Ureter (tissue), 1 donor: ENCODE results near the gene LRRC4. TPM values are rescaled to one million over a fixed set of nuclear protein-coding genes. Genes with fewer than 3 reads are reported as not detected.

Experiments
- DNase-seq: peaks from one replicate; pipeline ENCODE4 v3.0.0-alpha.2; 2020; ENCODE audit warnings: low spot score
- total RNA-seq: library from RNA; stranded (reverse); gene quantifications from one replicate; pipeline ENCODE4 v1.2.4, GENCODE V29; 2023
- donor health status: DM: yes; HTN: yes; CAD: no.

The LRRC4 gene
- total RNA-seq, 1 donor from 2014 or later, result 1.3 TPM

DNA sequence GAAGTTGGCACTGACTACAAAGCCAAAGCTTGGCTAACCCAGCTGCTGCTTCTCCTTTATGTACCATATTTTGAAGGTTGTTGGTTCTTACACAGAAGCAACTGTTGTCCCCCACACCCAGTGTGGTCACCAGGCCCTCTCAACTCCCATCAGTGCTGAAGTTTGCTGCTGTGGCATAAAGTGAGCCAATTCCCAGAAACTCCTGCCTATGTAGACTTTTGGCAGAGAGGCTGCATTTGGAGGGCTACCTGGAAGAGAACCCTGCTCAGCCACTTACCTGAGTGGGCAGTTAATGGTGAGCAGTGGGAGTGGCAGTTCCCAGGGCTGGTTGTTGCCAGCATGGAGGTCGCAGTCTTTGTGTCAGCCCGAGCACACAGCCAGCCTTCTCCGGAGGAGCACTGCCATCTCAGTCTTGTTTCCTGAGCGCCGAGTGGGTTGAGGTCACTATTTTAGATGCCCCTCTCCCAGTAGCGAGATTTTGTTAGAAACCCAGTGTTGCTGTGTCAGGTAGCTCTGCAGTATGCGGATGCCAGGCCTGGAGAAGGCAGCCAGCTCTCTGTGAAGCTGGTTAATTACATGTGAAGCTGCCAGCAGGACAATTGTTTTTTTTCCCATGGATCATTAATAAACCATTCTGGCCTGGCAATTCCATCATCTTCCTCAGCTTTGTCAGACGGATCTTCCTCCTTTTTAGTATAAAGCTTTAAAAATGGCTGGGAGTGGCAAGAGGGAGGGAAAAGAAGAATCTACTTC, 24.5 kb downstream of the LRRC4 start:
- DNase-seq, result no peak

DNA sequence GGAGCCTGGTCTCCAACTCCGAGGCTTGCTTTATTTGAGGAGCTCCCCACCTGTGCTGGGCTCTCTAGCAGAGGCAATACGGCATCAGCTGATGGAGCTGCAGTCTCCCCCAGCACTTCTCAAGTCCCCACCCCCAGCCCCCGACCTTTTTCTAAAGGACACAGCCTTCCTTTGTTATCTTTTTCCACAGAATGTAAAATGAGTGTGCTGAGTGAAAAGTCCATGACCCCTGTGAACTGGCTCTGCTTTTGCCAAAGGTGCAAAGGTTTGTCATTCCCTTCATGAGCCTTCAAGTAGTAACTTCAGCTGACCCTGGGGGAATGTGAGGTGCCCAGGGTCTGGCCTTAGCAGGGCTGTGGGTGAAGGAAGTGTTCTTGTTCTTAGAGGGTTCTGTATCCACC, 25.5 kb downstream of the LRRC4 start:
- DNase-seq, result no peak

DNA sequence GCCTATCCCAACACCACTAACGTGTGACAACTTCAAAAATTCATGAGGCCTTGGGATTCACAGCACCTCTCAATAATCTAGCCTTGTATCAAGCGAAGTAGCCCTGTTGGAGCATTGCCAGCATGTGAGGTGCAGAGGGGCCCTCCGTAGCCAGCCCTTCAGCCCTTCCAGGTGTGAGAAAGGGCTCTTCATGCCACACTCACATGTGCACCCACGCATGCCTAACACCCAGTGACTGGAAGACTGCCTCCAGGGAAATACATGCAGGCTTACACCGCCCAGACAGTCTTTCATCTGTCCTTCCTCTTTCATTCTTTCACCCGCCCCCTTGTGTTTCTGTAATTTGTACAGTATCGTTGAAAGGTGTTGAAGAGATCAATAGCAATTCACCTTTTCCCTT, 26.1 kb downstream of the LRRC4 start:
- DNase-seq, result no peak

DNA sequence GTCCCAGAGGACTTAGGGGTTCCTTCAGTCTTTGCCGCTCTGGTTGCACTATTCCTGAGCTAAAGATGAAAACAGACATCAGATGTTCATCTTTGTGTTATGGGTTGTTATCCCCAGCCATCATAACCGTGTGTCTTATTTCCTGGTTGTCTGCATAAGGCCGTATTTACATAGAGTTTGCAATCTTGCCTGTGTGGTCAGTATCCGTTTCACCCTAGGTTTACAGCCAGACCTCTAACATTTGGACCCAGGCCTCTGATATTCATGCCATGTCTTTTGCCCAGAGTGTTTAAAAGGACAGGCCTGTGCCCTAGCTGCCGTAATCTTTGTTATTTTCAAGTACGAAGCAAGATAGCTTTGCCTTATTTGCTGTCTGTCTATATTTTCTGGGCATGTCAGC, 26.6 kb downstream of the LRRC4 start:
- DNase-seq, result no peak

DNA sequence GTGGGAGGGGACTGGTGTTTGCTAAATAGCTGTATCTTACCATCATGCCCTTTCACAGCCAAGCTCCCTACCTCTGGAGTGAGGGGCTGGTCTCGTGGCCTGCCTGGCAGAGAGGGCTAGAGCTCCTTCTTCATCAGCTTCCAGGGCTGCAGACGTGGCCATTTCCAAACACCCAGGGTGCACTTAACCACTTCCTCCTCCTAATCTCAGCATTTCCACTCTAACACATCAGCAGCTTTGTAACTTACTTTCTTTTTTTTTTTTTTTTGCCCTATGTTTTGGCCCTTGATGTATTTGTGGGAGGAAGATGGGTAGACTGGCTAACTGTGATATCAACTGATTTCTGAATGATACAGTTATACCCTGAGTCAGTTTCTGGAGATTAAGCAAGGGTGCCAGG, 27.4 kb downstream of the LRRC4 start:
- DNase-seq, result no peak

DNA sequence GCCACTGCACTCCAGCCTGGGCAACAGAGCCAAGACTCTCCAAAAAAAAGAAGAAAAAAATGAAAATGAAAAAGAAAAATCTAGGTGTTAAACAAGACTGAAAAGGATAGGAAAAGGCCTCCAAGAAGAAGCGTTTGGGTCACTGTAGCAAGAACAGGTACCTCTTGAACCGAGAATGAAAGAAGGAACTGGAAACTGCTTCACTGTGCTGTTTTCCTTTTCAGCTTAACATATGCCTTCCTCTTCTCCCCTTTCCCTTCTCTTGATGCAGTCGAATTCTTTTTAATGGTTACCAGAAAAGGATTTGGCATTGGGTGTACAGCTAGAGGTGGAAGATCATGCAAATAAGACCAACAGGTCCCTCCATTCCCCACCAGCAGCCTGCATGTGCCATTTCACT, 28.1 kb downstream of the LRRC4 start:
- DNase-seq, result no peak

DNA sequence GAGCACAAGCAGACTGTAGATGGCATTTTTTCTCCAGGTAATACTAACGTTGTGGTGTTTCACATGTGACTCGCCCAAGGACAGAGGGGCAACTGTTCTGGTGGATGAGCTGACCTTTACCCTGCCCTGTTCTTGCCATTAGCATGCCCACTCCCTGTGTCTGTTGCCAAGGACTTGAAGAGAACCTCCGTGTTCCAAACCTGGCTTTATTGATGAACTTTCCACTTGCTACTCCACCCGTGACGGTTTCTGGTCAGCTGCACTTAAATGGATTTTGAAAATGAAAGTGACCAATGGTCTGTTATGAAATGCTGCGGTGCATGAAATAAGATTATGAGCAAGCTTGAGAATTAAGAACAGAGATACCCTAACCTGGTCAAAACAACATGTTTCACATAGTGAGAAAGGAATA, 30.4 kb downstream of the LRRC4 start:
- no peak for DNase-seq

DNA sequence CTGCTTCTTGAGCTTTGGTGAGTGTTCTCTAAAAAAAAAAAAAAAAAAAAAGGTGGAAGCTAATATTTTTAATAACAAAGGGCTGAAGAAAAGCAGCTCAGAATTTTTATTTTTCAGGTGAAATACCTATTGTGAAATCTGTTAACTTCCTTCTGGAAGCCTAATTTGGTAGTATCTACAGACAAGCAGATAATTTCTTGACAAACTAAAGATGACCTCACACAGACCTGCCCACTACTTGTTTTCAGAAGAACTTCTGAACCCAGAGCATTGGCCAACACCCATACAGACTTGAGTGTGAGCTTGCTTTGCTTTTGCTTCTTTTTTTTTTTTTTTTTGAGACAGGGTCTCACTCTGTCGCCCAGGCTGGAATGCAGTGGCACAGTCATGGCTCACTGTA, 31.2 kb downstream of the LRRC4 start:
- no peak for DNase-seq

DNA sequence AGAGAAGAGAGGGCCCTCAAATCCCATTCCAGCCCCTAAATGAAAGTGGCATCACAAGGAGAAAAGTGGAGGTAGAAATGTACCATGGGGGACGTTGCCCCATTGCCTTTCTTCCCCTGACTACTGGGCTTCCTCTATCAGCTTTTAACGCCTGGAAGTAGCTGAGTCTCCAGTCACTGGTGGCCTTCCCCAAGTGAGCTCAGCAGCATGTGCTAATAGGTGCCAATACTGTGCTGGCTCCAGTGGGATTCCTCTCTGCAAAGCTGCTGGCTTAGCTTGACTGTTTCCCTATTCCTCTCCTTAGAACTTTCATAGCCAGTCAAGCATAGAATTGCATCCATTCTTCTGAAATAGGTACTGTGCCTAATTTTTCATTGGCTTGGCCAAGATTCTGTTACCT, 32.6 kb downstream of the LRRC4 start:
- no peak for DNase-seq

DNA sequence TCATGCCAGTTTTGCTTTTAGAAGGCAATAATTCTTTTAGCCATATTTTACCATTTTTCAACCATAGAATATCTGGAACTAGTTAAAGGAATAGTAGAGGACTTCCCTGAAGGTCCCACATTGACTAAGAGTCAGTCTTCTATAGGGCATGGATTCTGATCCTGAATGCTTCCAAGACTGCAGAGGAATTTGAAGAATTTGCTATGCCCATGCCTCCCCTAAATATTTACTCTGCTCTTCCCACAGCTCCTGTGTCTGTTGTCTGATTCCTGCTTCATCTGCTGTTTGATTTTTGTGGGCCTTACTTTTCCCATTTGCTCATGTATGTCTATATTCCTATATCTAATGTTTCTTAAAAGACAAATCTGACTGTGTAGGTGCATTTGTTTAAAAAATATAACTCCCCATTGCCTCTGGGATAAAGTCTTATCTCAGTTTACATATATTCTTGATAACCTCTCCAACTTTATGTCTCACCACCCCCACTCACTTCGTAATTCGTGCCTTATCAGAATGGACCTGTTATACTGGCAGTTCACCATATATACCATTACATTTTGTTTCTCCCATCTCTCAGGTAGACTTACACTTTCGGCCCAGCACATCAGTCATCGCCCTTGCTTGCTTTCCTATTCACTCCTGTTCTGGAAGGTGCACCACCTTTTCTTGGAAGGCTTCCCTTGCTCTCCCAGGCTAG, 33.9 kb downstream of the LRRC4 start:
- DNase-seq, result no peak

DNA sequence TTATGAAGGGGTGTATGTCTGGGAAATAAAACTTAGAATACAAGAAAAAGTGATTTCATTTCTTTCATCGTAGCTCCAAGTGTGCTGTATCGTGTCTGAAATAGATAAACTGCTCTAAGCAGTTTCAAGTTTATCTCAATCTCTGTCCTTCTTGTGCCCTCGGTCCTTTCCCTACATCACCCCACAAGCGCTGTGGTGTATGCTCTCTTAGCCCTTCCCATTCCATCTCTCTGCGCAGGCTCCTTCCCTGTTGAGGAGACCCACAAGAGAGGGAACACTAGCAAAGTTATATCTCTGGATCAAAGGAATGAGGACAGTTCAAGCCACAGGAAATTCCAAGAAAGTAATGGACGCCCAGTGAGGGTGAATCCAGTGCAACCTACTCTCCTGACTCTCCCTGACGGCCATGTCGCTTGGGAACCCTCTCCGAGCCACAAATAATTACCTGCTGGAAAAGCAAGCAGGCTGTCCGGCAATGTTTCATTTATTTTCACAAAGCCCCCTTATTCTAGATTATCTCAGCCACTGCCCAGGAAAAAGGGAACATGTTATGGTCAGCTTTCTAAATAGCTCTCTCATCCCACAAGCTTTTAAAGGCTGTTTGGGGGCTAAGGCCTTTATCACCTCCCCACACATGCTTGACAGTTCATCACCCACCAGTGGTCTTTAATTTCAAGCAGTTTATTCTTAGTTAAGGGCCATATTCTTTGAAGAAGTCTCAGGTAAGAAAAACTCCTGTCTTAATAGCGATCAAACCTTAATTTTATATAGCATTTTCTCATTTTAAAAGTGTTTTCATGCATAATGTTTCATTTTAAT, 34.8 kb downstream of the LRRC4 start:
- no peak for DNase-seq

DNA sequence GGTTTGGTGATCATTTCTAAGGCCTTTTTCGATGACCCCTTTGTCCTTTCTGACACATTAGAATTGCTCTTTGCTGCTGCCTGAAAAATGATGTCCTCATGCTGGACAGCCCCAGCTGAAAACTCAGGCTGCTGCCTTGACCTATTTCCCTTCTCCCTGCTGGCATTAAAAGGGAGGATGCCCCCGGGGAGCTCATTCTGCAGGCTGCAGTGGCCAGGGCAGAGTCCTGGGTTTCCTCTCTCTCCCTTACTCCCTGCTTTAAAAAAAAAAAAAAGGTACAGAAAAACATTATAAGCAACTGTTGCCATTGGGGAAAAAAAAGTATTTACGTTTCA, 35.4 kb downstream of the LRRC4 start:
- DNase-seq, result no peak

DNA sequence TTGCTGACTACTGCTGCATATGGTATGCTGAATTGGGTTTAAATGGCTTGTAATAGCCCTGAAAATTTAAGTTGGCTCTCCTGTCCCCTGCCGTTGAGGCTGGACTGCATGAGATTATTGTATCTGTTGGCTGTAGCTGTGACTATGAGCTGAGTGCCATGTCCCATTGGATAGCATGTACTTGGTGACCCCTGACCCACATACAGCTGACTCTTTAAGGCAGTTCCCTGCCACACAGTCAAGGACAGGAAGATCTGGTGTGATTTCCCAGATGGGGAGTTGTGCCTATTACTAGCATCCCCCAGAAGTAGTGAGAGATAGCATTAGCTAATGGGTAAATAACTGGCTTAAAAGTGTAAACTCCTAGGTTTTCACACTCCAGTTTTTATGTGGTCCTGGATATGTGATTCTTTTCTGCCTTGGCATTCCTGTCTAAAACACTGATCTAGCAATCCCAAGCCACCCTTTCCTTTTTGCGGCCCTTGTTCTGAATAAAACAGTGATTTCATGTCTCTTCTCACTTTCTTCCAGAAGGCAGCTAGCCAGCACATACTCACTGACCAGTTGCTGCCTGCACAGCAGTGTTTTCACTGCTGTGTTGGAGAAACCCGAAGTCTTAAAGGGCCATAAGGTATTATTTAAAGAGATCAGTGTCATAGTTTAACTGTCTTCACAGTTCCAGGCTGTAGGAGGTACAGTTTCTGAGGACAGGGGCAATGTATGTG, 35.9 kb downstream of the LRRC4 start:
- DNase-seq, result no peak

DNA sequence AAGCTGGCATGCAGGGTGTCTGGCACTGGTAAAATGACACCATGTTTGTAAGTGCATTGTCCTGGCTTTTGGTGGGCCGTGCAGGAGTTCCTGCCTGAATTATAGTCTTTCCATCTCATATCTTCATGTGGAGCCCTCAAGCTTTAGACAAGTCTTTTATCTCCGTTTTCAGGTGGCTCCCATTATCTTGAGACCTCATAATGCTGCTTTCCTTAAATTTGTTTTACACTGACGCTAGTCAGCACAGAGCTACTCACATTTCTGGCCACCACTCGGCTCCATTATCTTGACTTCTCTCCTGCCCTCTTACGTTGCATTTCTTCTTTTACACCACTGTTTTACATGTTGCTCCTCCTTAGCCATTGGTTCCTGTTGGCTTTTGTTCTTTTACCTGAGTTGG, 37.2 kb downstream of the LRRC4 start:
- no peak for DNase-seq

DNA sequence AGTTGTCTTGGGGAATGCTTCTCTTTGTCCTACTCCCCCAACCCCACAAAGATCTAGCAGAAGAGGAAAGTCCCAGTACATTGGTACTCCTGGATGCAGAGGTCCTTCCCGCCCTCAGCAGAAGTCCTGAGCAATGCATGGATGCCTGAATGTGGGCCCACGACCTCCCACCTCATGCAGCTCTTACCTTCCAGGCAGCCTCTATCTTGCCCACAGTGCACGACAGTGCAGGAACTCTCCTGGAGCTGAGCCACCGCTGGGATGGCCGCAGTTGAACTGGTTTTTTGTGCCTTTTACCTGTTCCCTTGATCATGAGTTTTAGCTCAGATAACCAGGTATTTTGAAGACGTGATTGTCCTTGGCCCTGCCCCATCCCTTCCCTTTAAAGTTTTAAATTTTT, 37.9 kb downstream of the LRRC4 start:
- DNase-seq, result no peak

DNA sequence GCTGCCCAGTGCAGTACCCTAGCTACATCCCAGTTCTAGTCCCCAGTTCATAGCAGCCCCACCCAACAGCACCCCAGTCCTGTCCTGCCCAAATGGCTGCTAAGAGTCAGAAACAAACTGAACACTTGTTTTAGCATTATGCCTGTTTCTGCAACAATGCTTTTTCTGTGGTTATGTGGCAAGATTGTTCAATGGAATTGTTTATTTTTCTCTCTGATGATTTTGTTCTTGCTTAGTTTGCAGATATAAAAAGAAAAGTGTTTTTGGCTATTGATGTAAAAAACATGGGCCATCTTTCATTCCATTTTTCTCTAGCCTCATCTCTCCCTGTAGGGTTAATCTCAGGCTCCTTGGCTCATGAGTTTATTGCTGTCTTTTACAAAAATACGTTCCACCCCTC, 42.5 kb downstream of the LRRC4 start:
- no peak for DNase-seq

DNA sequence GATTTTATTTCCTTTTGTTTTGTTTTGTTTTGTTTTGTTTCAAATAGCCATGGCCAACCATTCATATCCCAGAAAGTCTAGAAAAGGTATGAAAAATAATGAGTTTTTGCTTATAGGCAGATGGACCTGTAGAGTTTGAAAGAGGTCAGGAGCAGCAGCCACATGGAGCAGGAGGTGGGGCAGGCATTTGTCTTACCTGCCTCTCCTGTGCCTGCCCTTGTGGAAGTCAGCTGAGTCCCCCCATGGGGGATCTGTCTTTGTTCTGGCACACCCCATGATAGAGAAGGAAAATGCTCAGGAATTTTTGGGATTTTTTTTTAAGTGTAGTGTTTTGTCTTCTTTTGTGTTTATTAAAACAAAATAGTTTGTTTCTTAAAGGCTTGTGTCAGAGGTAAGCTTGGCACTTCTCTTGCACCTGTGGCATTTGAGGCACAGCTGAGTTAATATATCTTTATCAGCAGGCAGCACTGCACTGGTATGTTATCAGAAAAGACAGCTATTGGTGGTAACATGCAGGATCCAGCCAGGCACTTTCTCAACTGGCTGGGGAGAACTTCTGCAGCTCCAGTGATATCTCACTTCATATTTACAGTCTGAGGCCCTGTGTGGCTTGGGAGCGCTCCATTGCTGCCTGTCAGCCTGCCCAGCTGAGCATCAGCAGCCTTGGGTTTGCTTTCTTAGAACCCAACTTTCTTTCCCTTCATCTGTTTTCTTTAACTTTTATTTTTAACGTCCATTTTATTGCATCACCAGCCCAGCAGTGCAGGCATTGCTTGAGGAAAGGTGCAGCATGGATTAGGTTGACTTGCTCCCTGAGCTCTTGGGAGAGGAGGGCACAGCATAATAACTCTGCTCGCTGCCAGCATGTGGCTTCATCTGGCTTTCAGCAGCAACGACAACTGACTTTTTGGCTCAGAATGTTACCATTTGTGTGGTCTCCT, 44.4 kb downstream of the LRRC4 start:
- no peak for DNase-seq

DNA sequence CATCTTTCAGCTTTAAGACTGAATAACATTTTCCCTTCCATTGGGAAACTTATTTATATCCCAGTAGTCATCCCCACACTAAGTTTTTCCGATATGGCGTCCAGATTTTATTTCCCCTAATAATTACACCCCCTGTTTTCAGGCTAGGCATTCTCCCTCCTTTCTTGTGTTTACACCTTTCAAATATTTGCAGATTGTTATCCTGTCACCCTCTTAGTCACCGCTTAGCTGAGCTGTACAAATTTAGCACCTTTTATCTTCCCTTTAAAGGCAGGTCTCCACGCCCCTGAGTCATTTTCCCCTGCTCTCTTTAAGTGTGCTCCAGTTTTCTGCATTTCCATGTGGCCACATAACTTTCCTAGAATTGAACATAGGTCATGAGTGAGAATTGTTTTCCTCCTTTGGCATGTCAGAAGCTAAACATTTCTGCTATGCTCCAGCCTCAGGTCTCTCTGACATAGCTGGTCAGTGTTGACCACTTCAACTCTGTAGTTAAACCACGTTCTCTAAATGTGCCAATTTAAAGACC, 47.4 kb downstream of the LRRC4 start:
- DNase-seq, result no peak

DNA sequence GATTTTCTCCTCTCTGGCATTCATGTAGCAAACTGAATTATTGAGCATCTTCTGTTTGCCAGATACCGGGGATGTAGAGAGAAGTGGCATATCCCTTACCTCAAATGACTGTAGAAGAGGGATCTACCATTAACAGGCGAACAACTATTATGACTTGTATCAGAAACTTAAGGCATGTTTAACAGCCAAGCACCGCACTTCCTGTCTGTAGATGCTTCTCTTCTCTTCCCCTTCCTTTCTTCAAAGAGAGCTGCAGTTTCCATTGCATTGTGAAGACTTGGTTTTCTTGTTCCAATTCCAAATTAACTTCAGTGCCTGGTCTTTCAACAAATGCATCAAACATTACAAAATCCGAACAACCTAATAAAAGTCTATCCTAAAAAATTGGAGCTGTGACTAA, 49.3 kb downstream of the LRRC4 start:
- no peak for DNase-seq

DNA sequence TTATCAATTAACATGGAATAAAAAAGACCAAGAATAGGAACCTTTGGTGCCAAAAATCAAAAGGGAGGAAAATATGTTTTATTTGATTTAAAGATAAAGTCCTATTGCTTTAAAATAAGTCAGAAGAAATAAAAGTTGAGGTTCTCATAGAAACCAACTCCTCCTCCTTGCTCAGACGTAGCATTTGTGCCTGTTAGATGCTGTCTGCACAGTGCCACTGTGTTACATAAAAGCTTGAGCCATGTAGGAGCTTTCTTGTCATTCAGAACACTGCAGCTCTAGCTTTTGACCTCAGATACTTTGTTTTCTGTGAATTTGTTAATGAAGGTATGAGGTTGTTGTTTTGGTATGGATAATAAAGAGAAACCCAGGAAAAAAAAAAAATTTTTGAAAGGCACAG, 50.3 kb downstream of the LRRC4 start:
- no peak for DNase-seq

DNA sequence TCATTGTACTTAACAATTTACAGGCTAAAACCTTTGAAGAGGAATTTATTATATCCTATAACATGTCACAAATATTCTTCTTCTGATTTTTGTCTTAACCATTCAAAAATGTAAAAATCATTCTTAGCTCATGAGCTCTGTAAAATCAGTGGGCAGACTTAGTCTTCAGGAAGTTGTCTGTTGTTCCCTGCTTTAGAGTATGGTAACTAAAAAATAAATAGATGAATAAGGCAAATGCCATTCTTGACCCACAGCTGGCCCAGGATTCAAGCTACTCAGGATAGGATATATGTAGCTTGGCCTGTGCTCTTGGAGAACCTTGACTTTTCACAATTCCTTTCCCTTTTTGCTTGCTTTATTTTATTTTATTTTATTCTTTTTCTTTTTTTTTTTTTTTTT, 51.5 kb downstream of the LRRC4 start:
- no peak for DNase-seq
